ENCODE results near the gene JPH3. TPM values are rescaled to one million over a fixed set of nuclear protein-coding genes. Genes with fewer than 3 reads are reported as not detected.

Gene JPH3
- polyA plus RNA-seq, 1 donor from 2014 or later: 22.2 TPM

DNA sequence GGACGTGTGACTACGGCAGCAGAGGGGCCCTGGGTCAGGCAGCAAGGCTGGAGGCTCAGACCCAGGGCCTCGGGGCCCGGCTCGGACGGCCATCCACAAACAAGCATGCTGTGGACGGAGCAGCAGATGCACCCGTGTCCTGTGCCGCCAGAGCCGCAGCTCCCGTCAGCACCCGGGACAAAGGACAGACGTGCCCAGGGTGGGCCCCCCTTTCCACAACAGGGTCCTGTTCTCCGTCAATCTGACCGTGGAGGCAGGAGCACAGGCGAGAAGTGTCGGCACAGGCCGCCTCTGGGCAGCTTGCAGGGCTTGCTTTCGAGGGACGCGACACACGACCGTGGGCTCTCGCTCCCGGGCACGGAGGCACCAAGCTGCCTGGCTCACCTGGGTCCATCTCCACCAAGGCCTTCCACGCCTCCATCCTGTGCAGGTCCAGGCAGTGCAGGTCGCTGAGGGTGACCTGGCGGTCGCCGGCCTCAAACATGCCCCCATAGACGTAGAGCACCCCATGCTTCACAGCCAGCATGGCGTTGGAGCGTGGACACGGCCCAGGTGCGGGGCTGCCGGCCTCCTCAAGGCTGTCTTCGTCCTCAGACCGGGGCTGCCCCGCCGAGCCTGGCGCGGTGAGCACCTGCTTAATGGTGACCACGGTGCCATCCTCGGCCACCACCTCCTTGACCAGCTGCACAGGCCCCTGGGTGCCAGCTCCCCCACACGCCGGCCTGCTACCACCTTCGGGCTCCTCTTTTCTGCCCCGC is 106.8 kb downstream of the JPH3 start:
- Histone ChIP-seq H2AFZ (ENCODE audit: low read depth, low read length) (no peak overlapping the region), H3K27me3 (ENCODE audit: insufficient read depth, low read depth, low read length) (no peaks in the 10 kb centered on the region), H3K36me3 (ENCODE audit: insufficient read depth, low read length) (no peaks in the 10 kb centered on the region), H3K9ac (ENCODE audit: low read length) (no peak overlapping the region), H3K79me2 (replicated peaks; ENCODE audit: insufficient read depth, low read length) (no peaks in the 10 kb centered on the region), H3K9me2 (ENCODE audit: insufficient read depth, low read length) (no peaks in the 10 kb centered on the region), H3F3A (ENCODE audit: insufficient read depth, low read length, poor library complexity, severe bottlenecking) (no peaks in the 10 kb centered on the region), H3K4me3 (ENCODE audit: low read length) (no peak overlapping the region), H4K20me1 (ENCODE audit: insufficient read depth) (no peaks in the 10 kb centered on the region), H3K9me3 (ENCODE audit: low read length) (no peaks in the 10 kb centered on the region), H3K4me2 (ENCODE audit: low read length) (no peak overlapping the region), H3K27ac (ENCODE audit: low read length) (no peak overlapping the region)
- TF ChIP-seq POLR2AphosphoS5 (IDR thresholded peaks at IDR 0.05) (no peak), MXI1 (conservative IDR thresholded peaks at IDR 0.05; ENCODE audit: poor library complexity, severe bottlenecking) (no peak), EZH2 (IDR thresholded peaks at IDR 0.05; ENCODE audit: borderline replicate concordance, insufficient read depth, low read length, poor library complexity, severe bottlenecking) (no peak), TAF1 (IDR thresholded peaks at IDR 0.05; ENCODE audit: low read depth) (no peak), RAD21 (conservative IDR thresholded peaks at IDR 0.05) (no peak), REST (IDR thresholded peaks at IDR 0.05; ENCODE audit: borderline replicate concordance) (no peak), SMC3 (conservative IDR thresholded peaks at IDR 0.05; ENCODE audit: poor library complexity) (no peak)
- TF ChIP-seq, protein P1, sequence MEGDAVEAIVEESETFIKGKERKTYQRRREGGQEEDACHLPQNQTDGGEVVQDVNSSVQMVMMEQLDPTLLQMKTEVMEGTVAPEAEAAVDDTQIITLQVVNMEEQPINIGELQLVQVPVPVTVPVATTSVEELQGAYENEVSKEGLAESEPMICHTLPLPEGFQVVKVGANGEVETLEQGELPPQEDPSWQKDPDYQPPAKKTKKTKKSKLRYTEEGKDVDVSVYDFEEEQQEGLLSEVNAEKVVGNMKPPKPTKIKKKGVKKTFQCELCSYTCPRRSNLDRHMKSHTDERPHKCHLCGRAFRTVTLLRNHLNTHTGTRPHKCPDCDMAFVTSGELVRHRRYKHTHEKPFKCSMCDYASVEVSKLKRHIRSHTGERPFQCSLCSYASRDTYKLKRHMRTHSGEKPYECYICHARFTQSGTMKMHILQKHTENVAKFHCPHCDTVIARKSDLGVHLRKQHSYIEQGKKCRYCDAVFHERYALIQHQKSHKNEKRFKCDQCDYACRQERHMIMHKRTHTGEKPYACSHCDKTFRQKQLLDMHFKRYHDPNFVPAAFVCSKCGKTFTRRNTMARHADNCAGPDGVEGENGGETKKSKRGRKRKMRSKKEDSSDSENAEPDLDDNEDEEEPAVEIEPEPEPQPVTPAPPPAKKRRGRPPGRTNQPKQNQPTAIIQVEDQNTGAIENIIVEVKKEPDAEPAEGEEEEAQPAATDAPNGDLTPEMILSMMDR (IDR thresholded peaks at IDR 0.05; ENCODE audit: poor library complexity, severe bottlenecking): no peak

GRCh38 chr16:87709677-87710076 is 107.4 kb downstream of the JPH3 start:
- no peaks in the 10 kb centered on the region for H3F3A ChIP-seq (ENCODE audit: insufficient read depth, low read length, poor library complexity, severe bottlenecking)
- no peak overlapping the region for H3K4me2 ChIP-seq (ENCODE audit: low read length)
- H3K4me3 ChIP-seq (ENCODE audit: low read length): no peak overlapping the region
- no peaks in the 10 kb centered on the region for H3K9me3 ChIP-seq (ENCODE audit: low read length)
- H3K9ac ChIP-seq (ENCODE audit: low read length): no peak overlapping the region
- no peaks in the 10 kb centered on the region for H3K36me3 ChIP-seq (ENCODE audit: insufficient read depth, low read length)
- H3K79me2 ChIP-seq (replicated peaks; ENCODE audit: insufficient read depth, low read length): no peaks in the 10 kb centered on the region
- H4K20me1 ChIP-seq (ENCODE audit: insufficient read depth): no peaks in the 10 kb centered on the region
- H3K27ac ChIP-seq (ENCODE audit: low read length): no peak overlapping the region
- H3K27me3 ChIP-seq (ENCODE audit: insufficient read depth, low read depth, low read length): no peaks in the 10 kb centered on the region
- no peak overlapping the region for H2AFZ ChIP-seq (ENCODE audit: low read depth, low read length)
- H3K9me2 ChIP-seq (ENCODE audit: insufficient read depth, low read length): no peaks in the 10 kb centered on the region
- TF ChIP-seq EP300 (conservative IDR thresholded peaks at IDR 0.05; ENCODE audit: poor library complexity, severe bottlenecking) (no peak), REST (IDR thresholded peaks at IDR 0.05; ENCODE audit: borderline replicate concordance) (no peak), RAD21 (conservative IDR thresholded peaks at IDR 0.05) (no peak)
